CD4-positive, alpha-beta memory T cell (primary cell): Measurements from ENCODE around the gene NRXN2. TPM values are rescaled to one million over a fixed set of nuclear protein-coding genes. Genes with fewer than 3 reads are reported as not detected.

Experiments
- CTCF ChIA-PET: fragments of 350-600 bp; sonication (Branson Sonifier 250); formaldehyde crosslinking; loops from one replicate; lab custom pipeline; 2021; ENCODE audit warnings: inconsistent platforms; ENCODE audit not compliant: partially characterized antibody; lab: Charles Lee
- POLR2A ChIA-PET: fragments of 350-600 bp; sonication (Branson Sonifier 250); formaldehyde crosslinking; loops from one replicate; lab custom pipeline; 2021; ENCODE audit not compliant: partially characterized antibody; lab: Charles Lee
- DNase-seq, 5 donors: peaks; one replicate each; pipeline versions ENCODE4 v3.0.0 to v3.0.0-alpha.2; 2020 to 2022; ENCODE audit warnings: mixed read lengths in 1 of 5
- H3K27ac ChIP-seq: one replicate; pipeline ENCODE4 v1.7.0; 2013; ENCODE audit warnings: low read depth, low read length
- H3K27me3 ChIP-seq: 2 replicates; pipeline ENCODE4 v1.7.0; 2013; ENCODE audit warnings: mild to moderate bottlenecking, low read length, moderate library complexity; ENCODE audit not compliant: insufficient read depth
- H3K36me3 ChIP-seq: 2 replicates; pipeline ENCODE4 v1.7.0; 2013; ENCODE audit warnings: mild to moderate bottlenecking, low read length, moderate library complexity; ENCODE audit not compliant: insufficient read depth
- H3K4me1 ChIP-seq: 2 replicates; pipeline ENCODE4 v1.7.0; 2013; ENCODE audit warnings: mild to moderate bottlenecking, low read length, moderate library complexity; ENCODE audit not compliant: insufficient read depth
- H3K4me3 ChIP-seq, 2 donors: one replicate each; pipeline ENCODE4 v1.7.0; 2013; ENCODE audit warnings: low read length in 2 of 2, mild to moderate bottlenecking in 1 of 2
- H3K9me3 ChIP-seq, 2 donors: one replicate each; pipeline ENCODE4 v1.7.0; 2013; ENCODE audit warnings: low read length in 2 of 2, control low read depth in 1 of 2; ENCODE audit not compliant: control insufficient read depth in 1 of 2
- H3K27ac Mint-ChIP-seq, 7 donors: one replicate each; pipeline ENCODE4 v1.8.0; 2020 to 2021; ENCODE audit warnings: mixed read lengths in 7 of 7, mild to moderate bottlenecking in 6 of 7, inconsistent platforms in 3 of 7, moderate library complexity in 3 of 7
- H3K27me3 Mint-ChIP-seq, 2 donors: one replicate each; pipeline ENCODE4 v1.8.0; 2020 to 2021; ENCODE audit warnings: mixed read lengths in 2 of 2
- H3K36me3 Mint-ChIP-seq, 2 donors: one replicate each; pipeline ENCODE4 v1.8.0; 2020 to 2021; ENCODE audit warnings: mixed read lengths in 2 of 2, inconsistent platforms in 1 of 2, mild to moderate bottlenecking in 1 of 2
- H3K4me1 Mint-ChIP-seq, 4 donors: one replicate each; pipeline ENCODE4 v1.8.0; 2020 to 2021; ENCODE audit warnings: mixed read lengths in 4 of 4, mild to moderate bottlenecking in 1 of 4
- H3K4me3 Mint-ChIP-seq, 8 donors: one replicate each; pipeline ENCODE4 v1.8.0; 2020 to 2021; ENCODE audit warnings: mixed read lengths in 8 of 8, mild to moderate bottlenecking in 7 of 8, moderate library complexity in 6 of 8, inconsistent platforms in 3 of 8
- H3K9me3 Mint-ChIP-seq, 8 donors: one replicate each; pipeline ENCODE4 v1.8.0; 2020 to 2021; ENCODE audit warnings: mixed read lengths in 8 of 8, mild to moderate bottlenecking in 5 of 8, inconsistent platforms in 3 of 8, moderate library complexity in 1 of 8
- intact Hi-C: fragments of 100-400 bp; cut with micrococcal nuclease; formaldehyde crosslinking; loops from one replicate; pipeline ENCODE4 v1.15.1; 2023
- polyA plus RNA-seq, 2 donors: library from polyadenylated mRNA; unstranded; fragments of 300-500 nt; fragmentation: Illumina TruSeq; gene quantifications; one replicate each; pipeline ENCODE4 v1.2.3, GENCODE V29; 2021
- total RNA-seq, 2 experiments: library from RNA; stranded (reverse); gene quantifications; one replicate each; pipeline ENCODE4 v1.2.3, GENCODE V29; 2021

NRXN2 gene
- total and polyA plus RNA-seq, 4 experiments from 2014 or later, result 0.30 TPM; not detected in 3

DNA sequence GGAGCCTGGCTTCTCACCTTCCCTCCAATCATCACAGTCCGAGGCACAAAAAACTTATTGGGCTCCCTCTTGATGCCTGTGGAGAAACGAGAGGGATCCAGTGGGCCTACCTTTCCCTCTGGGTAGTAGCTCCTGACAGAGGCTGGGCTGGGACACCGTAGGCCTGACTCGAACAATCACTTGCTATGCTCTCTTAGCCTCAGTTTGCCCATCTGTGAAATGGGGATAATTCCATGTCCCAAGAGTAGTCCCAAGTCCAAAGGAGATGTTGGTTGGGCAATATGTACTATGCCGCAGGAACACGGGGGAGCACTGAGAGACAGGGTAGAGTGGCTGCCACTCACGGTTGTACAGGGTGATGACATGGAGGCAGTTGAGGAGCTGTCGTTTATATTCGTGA lies 28.6 kb upstream of the NRXN2 start:
- H3K27ac Mint-ChIP-seq, result peak overlapping the region in 3 of 7 donors; percentile 14 to 54 (median 36)

DNA sequence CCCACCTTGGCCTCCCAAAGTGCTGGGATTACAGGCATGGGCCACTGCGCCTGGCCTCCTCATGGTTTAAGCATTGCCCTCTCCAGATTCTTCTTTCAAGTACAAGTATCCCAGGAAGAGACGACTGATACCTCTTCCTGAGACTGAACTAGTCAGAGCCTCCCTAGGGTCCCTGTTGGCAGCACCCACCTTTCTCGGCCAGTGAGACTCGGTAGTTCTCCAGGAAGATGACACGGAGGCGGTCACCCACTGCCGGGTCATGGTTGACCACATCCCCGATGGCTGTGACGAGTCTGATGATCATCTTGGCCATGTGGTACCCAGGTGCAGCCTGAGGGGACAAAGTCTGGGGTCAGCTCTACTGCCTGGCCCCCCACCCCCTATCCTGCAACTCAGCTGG lies 28.1 kb upstream of the NRXN2 start:
- no peaks in the 10 kb centered on the region for H3K36me3 ChIP-seq
- peaks cover 12% of the 10 kb centered on the region for H3K4me1 ChIP-seq
- ChIA-PET CTCF (interaction anchor here (1.4 to 3.8 kb wide), 4 partner anchors 10 to 47 kb away, joined by 3 to 35 read pairs (median 5); partner anchors contain the start of gene PYGM), POLR2A (interaction anchor here (1.1 to 33.1 kb wide), 3 partner anchors 6 to 125 kb away, joined by 3 to 1500 read pairs (median 1500); partner anchors contain the start of genes PYGM, RASGRP2 and SF1)
- intact Hi-C loops, result no loop called here
- peak in 1 of 5 donors; percentile 7 for DNase-seq
- H3K4me3 ChIP-seq, result no peak overlapping the region
- Mint-ChIP-seq H3K36me3 (peaks cover 16 to 32% of the 10 kb centered on the region in 2 donors), H3K4me3 (no peak overlapping the region), H3K4me1 (peaks cover 20 to 48% (median 31%) of the 10 kb centered on the region in 4 donors), H3K27ac (peak overlapping the region in 3 of 7 donors; percentile 65 to 75 (median 70)), H3K27me3 (no peaks in the 10 kb centered on the region), H3K9me3 (no peaks in the 10 kb centered on the region)
- no peak overlapping the region for H3K27ac ChIP-seq
- H3K9me3 ChIP-seq, result no peaks in the 10 kb centered on the region
- no peaks in the 10 kb centered on the region for H3K27me3 ChIP-seq

More for the DNA sequence above, 28.6 kb upstream of the NRXN2 start:
- H3K4me3 Mint-ChIP-seq, result no peak overlapping the region
- Histone ChIP-seq H3K27me3 (no peaks in the 10 kb centered on the region), H3K9me3 (no peaks in the 10 kb centered on the region), H3K36me3 (no peaks in the 10 kb centered on the region), H3K4me3 (no peak overlapping the region), H3K27ac (no peak overlapping the region), H3K4me1 (peaks cover 8% of the 10 kb centered on the region)
- peaks cover 16 to 32% of the 10 kb centered on the region in 2 donors for H3K36me3 Mint-ChIP-seq
- no peaks in the 10 kb centered on the region for H3K27me3 Mint-ChIP-seq
- H3K9me3 Mint-ChIP-seq, result no peaks in the 10 kb centered on the region
- intact Hi-C loops, result no loop called here
- ChIA-PET POLR2A (interaction anchor here (1.4 to 33.1 kb wide), 3 partner anchors 6 to 118 kb away, joined by 3 to 1500 read pairs (median 1500); partner anchors contain the start of genes PYGM, RASGRP2 and SF1), CTCF (interaction anchor here (1.2 to 3.8 kb wide), 5 partner anchors 8 to 47 kb away, joined by 3 to 35 read pairs (median 6); partner anchors contain the start of genes PYGM and RASGRP2)
- DNase-seq, result peak in 1 of 5 donors; percentile 18
- H3K4me1 Mint-ChIP-seq, result peaks cover 16 to 44% (median 27%) of the 10 kb centered on the region in 4 donors

DNA sequence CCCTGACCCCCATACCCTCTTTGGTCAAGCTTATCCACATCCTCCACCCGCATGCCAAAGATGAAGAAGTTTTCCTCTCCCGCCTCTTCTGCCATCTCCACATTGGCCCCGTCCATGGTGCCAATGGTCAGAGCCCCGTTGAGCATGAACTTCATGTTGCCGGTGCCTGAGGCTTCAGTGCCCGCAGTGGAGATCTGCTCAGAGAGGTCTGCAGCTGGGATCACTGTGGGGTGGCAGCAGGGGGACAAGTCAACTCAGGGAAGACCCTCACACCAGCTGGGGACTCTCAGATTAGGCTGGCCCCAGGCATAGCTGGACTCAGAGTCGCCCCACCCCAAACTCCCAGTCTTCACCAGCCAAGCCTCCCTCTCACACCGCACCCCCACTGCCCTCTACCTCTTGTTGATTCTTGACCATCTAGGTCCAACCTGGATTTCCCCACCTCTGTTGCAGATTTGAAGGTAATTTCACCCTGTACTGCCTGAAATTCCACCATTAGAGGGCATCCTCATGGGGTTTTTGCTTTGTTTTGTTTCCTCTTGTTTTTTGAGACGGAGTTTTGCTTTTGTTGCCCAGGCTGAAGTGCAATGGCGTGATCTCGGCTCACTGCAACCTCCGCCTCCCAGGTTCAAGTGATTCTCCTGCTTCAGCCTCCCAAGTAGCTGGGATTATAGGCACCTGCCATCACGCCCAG lies 27.5 kb upstream of the NRXN2 start:
- DNase-seq, result peak in 2 of 5 donors; percentile 31 to 36
- no peaks in the 10 kb centered on the region for H3K27me3 Mint-ChIP-seq
- Histone ChIP-seq H3K27me3 (no peaks in the 10 kb centered on the region), H3K9me3 (no peaks in the 10 kb centered on the region), H3K4me3 (no peak overlapping the region), H3K36me3 (no peaks in the 10 kb centered on the region), H3K27ac (no peak overlapping the region), H3K4me1 (peaks cover 18% of the 10 kb centered on the region)
- intact Hi-C loops, result no loop called here
- no peaks in the 10 kb centered on the region for H3K9me3 Mint-ChIP-seq
- H3K4me1 Mint-ChIP-seq, result peaks cover 20 to 50% (median 34%) of the 10 kb centered on the region in 4 donors
- ChIA-PET CTCF (interaction anchor here (0.8 to 3.8 kb wide), 5 partner anchors 10 to 48 kb away, joined by 3 to 35 read pairs (median 4); partner anchors contain the start of gene PYGM), POLR2A (interaction anchor here (1.1 to 33.1 kb wide), 3 partner anchors 5 to 126 kb away, joined by 3 to 1500 read pairs (median 1500); partner anchors contain the start of genes PYGM, RASGRP2 and SF1)
- H3K4me3 Mint-ChIP-seq, result peak overlapping the region in 1 of 8 donors; percentile 57
- peak overlapping the region; percentile 35 to 79 (median 70) for H3K27ac Mint-ChIP-seq
- H3K36me3 Mint-ChIP-seq, result peaks cover 16 to 34% of the 10 kb centered on the region in 2 donors

DNA sequence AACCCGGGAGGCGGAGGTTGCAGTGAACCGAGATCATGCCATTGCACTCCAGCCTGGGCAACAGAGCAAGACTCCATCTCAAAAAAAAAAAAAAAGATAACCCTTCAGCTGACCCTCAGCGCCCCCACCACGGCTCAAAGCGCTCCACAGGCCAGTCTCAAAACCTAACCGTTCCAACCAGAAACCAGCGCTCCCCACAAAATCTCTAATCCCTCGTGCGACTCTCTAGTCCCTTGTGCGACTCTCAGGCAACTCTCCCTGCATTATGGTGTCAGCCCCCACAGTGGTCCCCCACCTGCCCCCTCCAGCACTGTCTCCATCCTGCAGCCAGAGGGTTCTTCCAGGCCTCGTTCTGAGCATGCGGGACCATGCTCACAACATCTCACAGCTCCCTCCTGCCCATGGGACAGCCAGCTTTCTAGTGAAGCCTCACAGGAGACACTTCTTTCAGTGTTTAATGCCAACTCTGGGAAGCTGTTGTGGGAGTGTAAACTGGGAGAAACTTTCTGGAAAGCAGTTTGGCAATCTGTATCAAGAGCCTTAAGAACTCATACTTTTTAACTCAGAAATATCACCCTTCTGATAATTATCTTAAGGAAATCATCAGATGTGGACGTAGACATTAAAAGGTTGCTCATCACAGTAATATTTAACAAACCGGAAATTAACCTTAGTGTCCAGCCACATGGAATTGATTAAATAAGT lies 25.1 kb upstream of the NRXN2 start:
- ChIA-PET CTCF (interaction anchor here (0.5 to 10.2 kb wide), 4 partner anchors 9 to 28 kb away, joined by 3 to 135 read pairs (median 4); partner anchors contain the start of gene PYGM), POLR2A (interaction anchor here (1.3 to 26.2 kb wide), 2 partner anchors 19 to 40 kb away, joined by 3 to 1500 read pairs; partner anchors contain the start of genes PYGM and SF1)
- H3K9me3 Mint-ChIP-seq, result peaks cover 0 to 1% (median 0%) of the 10 kb centered on the region in 8 donors
- Histone ChIP-seq H3K36me3 (no peaks in the 10 kb centered on the region), H3K27me3 (no peaks in the 10 kb centered on the region), H3K27ac (no peak overlapping the region), H3K9me3 (no peaks in the 10 kb centered on the region), H3K4me1 (peaks cover 18% of the 10 kb centered on the region), H3K4me3 (no peak overlapping the region)
- H3K36me3 Mint-ChIP-seq, result peaks cover 16 to 43% of the 10 kb centered on the region in 2 donors
- no peak for DNase-seq
- H3K4me1 Mint-ChIP-seq, result peaks cover 20 to 56% (median 36%) of the 10 kb centered on the region in 4 donors
- intact Hi-C loops, result loop anchor here (10.0 kb wide), 1 partner anchor 367 kb away; the partner anchor contains the start of genes TM7SF2 and ZNHIT2
- H3K4me3 Mint-ChIP-seq, result peak overlapping the region in 5 of 8 donors; percentile 10 to 76 (median 47)
- H3K27ac Mint-ChIP-seq, result peak overlapping the region; percentile 36 to 92 (median 79)
- no peaks in the 10 kb centered on the region for H3K27me3 Mint-ChIP-seq

DNA sequence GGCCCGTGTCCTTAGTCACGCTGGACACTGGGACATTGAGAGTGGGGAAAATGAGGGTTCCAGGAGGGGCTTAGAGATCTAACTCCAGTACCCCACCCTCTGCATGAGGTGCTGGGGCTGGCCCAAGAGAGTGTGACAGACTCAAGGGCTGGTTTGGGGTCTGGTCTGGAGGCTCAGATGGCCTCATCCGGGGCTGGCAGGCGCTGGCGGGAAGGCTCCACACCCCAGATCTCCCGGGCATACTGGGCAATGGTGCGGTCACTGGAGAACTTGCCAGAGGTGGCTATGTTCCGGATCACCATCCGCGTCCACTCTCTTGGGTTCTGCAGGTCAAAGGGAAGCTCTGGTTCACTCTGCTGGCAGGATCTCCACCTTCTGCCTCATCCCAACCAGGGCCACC lies 23.5 kb upstream of the NRXN2 start:
- Mint-ChIP-seq H3K4me1 (peaks cover 20 to 62% (median 31%) of the 10 kb centered on the region in 4 donors), H3K36me3 (peaks cover 6 to 31% of the 10 kb centered on the region in 2 donors), H3K27me3 (no peaks in the 10 kb centered on the region), H3K9me3 (peaks cover 0 to 1% (median 0%) of the 10 kb centered on the region in 8 donors), H3K4me3 (peak overlapping the region; percentile 35 to 72 (median 54)), H3K27ac (peak overlapping the region; percentile 86 to 99 (median 90))
- H3K27ac ChIP-seq, result peak overlapping the region; percentile 96
- H3K9me3 ChIP-seq, result no peaks in the 10 kb centered on the region
- intact Hi-C loops, result loop anchor here (10.0 kb wide), 1 partner anchor 368 kb away; the partner anchor contains the start of genes TM7SF2 and ZNHIT2
- H3K36me3 ChIP-seq, result peaks cover under 1% of the 10 kb centered on the region
- peak in 1 of 5 donors; percentile 47 for DNase-seq
- ChIA-PET POLR2A (interaction anchor here (1.1 to 26.2 kb wide), 4 partner anchors 21 to 365 kb away, joined by 3 to 1500 read pairs (median 4); partner anchors contain the start of genes PYGM, SF1 and TM7SF2), CTCF (interaction anchor here (1.0 to 10.2 kb wide), 2 partner anchors 16 to 21 kb away, joined by 3 to 135 read pairs; partner anchors contain the start of gene PYGM)
- H3K4me1 ChIP-seq, result peaks cover 27% of the 10 kb centered on the region
- H3K4me3 ChIP-seq, result no peak overlapping the region
- H3K27me3 ChIP-seq, result no peaks in the 10 kb centered on the region
